Glomerular visceral epithelial cell (primary cell): Measurements from ENCODE around the gene SLC24A4.

ENCODE experiments used
- DNase-seq: peaks from one replicate; pipeline ENCODE4 v3.0.0-alpha.2; 2016; ENCODE audit errors: extremely low spot score

The SLC24A4 gene

GRCh38 chr14:92475451-92476187 lies 152.7 kb downstream of the SLC24A4 start:
- DNase-seq, result no peak

GRCh38 chr14:92480856-92481255 lies 157.9 kb downstream of the SLC24A4 start:
- DNase-seq, result no peak

GRCh38 chr14:92481386-92481785 lies 158.4 kb downstream of the SLC24A4 start:
- DNase-seq, result peak; percentile 27

- DNase-seq, result no peak
Observed at GRCh38 chr14:92481811-92482555, 159.0 kb downstream of the SLC24A4 start.

GRCh38 chr14:92482621-92483319 lies 159.8 kb downstream of the SLC24A4 start:
- no peak for DNase-seq

GRCh38 chr14:92484132-92484823 lies 161.3 kb downstream of the SLC24A4 start:
- DNase-seq, result no peak

GRCh38 chr14:92486881-92487280 lies 163.9 kb downstream of the SLC24A4 start:
- no peak for DNase-seq

- no peak for DNase-seq
Observed at GRCh38 chr14:92487513-92488133, 164.7 kb downstream of the SLC24A4 start.

- no peak for DNase-seq
Observed at GRCh38 chr14:92489394-92490238, 166.7 kb downstream of the SLC24A4 start.

GRCh38 chr14:92490239-92490959 lies 167.4 kb downstream of the SLC24A4 start:
- no peak for DNase-seq

- DNase-seq, result no peak
Observed at GRCh38 chr14:92491782-92492181, 168.8 kb downstream of the SLC24A4 start.

GRCh38 chr14:92492258-92492657 lies 169.3 kb downstream of the SLC24A4 start:
- DNase-seq, result no peak

- DNase-seq, result no peak
Observed at GRCh38 chr14:92493024-92493423, 170.1 kb downstream of the SLC24A4 start.

- no peak for DNase-seq
Observed at GRCh38 chr14:92493492-92493891, 170.5 kb downstream of the SLC24A4 start.

- no peak for DNase-seq
Observed at GRCh38 chr14:92494512-92494911, 171.5 kb downstream of the SLC24A4 start.

GRCh38 chr14:92495027-92495426 lies 172.1 kb downstream of the SLC24A4 start:
- DNase-seq, result no peak

GRCh38 chr14:92496191-92496857 lies 173.4 kb downstream of the SLC24A4 start:
- no peak for DNase-seq

- DNase-seq, result no peak
Observed at GRCh38 chr14:92497391-92497790, 174.4 kb downstream of the SLC24A4 start.

- no peak for DNase-seq
Observed at GRCh38 chr14:92499234-92499633, 176.3 kb downstream of the SLC24A4 start.
